Left lung (tissue), 14 donors: Measurements from ENCODE around the gene RAD52. TPM values are rescaled to one million over a fixed set of nuclear protein-coding genes. Genes with fewer than 3 reads are reported as not detected.
A peak's percentile ranks its signal among the peaks of the same experiment; 100 is the strongest.

ENCODE experiments used
- ATAC-seq: fragments of 200-7000 bp; cut with Tn5 transposase; one replicate; pipeline ENCODE4 v1.9.1; 2020; ENCODE audit warnings: moderate library complexity
- DNase-seq, 4 donors: peaks; one replicate each; pipeline ENCODE4 v3.0.0-alpha.2; 2013 to 2020
- H3K27ac ChIP-seq, 2 donors: fragments of 200-600 bp; sonication (generic) in 1 of 2; one replicate each; pipeline versions ENCODE4 v1.5.0 to v1.8.0; 2020 to 2021
- H3K27me3 ChIP-seq, 2 donors: fragments of 200-600 bp; sonication (generic) in 1 of 2; one replicate each; pipeline versions ENCODE4 v1.5.0 to v1.8.0; 2020 to 2021
- H3K36me3 ChIP-seq, 2 donors: fragments of 200-600 bp; sonication (generic) in 1 of 2; one replicate each; pipeline versions ENCODE4 v1.5.0 to v1.8.0; 2020 to 2021
- H3K4me1 ChIP-seq, 2 donors: fragments of 200-600 bp; one replicate each; pipeline ENCODE4 v1.8.0; 2021
- H3K4me3 ChIP-seq, 2 donors: fragments of 200-600 bp; sonication (generic) in 1 of 2; one replicate each; pipeline versions ENCODE4 v1.5.0 to v1.8.0; 2020 to 2021; ENCODE audit warnings: mild to moderate bottlenecking in 1 of 2
- H3K9me3 ChIP-seq, 2 donors: fragments of 200-600 bp; sonication (generic) in 1 of 2; one replicate each; pipeline versions ENCODE4 v1.5.0 to v1.8.0; 2020 to 2021
- CTCF ChIP-seq, 2 donors: fragments of 200-600 bp; sonication (generic) in 1 of 2; IDR thresholded peaks; one replicate each; pipeline versions ENCODE4 v1.5.0 to v1.8.0; 2021; ENCODE audit warnings: antibody characterized with exemption in 2 of 2
- intact Hi-C, 2 donors: fragments of 100-400 bp; cut with DNase I; formaldehyde crosslinking; loops; one replicate each; pipeline versions ENCODE4 v1.11.2 to v1.14.2; 2022
- long read RNA-seq, 12 donors: library from polyadenylated mRNA in 2 of 12; unstranded in 2 of 12; transcript quantifications; one replicate each; pipeline ENCODE4 v2.0.0 and lab custom pipeline, GENCODE V29; 2019 to 2026
- polyA plus RNA-seq, 6 donors: library from polyadenylated mRNA; unstranded; fragments of 120-200 nt; gene quantifications; one replicate each; pipeline ENCODE4 v1.2.1, GENCODE V29; 2013; ENCODE audit not compliant: insufficient read length in 6 of 6
- total RNA-seq, 2 donors: library from RNA; stranded (reverse); fragmentation: NEBNext Ultra II Directional; extraction: Animal tissue kit (Norgen Biotek cat#: 25700); gene quantifications; one replicate each; pipeline ENCODE4 v1.2.1, GENCODE V29; 2021
- donor health status: DM: no; HTN: yes; CAD: no.
- donor health status: DM: no; HTN: no; CAD: no.

RAD52 gene
- total RNA-seq (10 to 100 TPM; 11.1 to 16.3 TPM), polyA plus RNA-seq (10 to 100 TPM; 26.0 to 46.9 (median 40.4) TPM)
- long read RNA-seq, donor 1, transcript RAD52-213 (2 exons, 399 nt), result major isoform, 8 of 8 reads
- long read RNA-seq, donor 1, partial matches to known transcripts, result 0 of 8 reads
- long read RNA-seq, donor 1, other reads (novel, unspliced or antisense), result 0 of 8 reads
- long read RNA-seq, donor 2, transcript RAD52-213 (2 exons, 399 nt), result major isoform, 7 of 7 reads
- long read RNA-seq, donor 2, partial matches to known transcripts, result 0 of 7 reads
- long read RNA-seq, donor 2, other reads (novel, unspliced or antisense), result 0 of 7 reads
- long read RNA-seq, donor 3, partial matches to known transcripts, result 0 of 2 reads
- long read RNA-seq, donor 3, other reads (novel, unspliced or antisense), result 0 of 2 reads
- long read RNA-seq, donor 4, partial matches to known transcripts, result 0 of 3 reads
- long read RNA-seq, donor 4, other reads (novel, unspliced or antisense), result 3 of 3 reads
- long read RNA-seq, donor 5, partial matches to known transcripts, result 0 of 1 reads
- long read RNA-seq, donor 5, other reads (novel, unspliced or antisense), result 0 of 1 reads
- long read RNA-seq, donor 6, partial matches to known transcripts, result 0 of 2 reads
- long read RNA-seq, donor 6, other reads (novel, unspliced or antisense), result 0 of 2 reads
- long read RNA-seq, donor 7, partial matches to known transcripts, result 0 of 1 reads
- long read RNA-seq, donor 7, other reads (novel, unspliced or antisense), result 0 of 1 reads
- long read RNA-seq, donor 8, partial matches to known transcripts, result 6 of 8 reads
- long read RNA-seq, donor 8, other reads (novel, unspliced or antisense), result 0 of 8 reads
- long read RNA-seq, donor 9, result 0 reads
- long read RNA-seq, donor 10, partial matches to known transcripts, result 1 of 6 reads
- long read RNA-seq, donor 10, other reads (novel, unspliced or antisense), result 5 of 6 reads
- long read RNA-seq, donor 11, partial matches to known transcripts, result 0 of 1 reads
- long read RNA-seq, donor 11, other reads (novel, unspliced or antisense), result 0 of 1 reads
- long read RNA-seq, donor 12, partial matches to known transcripts, result 0 of 4 reads
- long read RNA-seq, donor 12, other reads (novel, unspliced or antisense), result 0 of 4 reads

GRCh38 chr12:949453-950191, at the start of gene RAD52:
Gene RAD52 (minus strand): TSS chr12:949694. CDS start chr12:933058, 16,636 bp downstream.
- peak; percentile 95 for ATAC-seq
- peak; percentile 94 to 98 for TF ChIP-seq CTCF (IDR thresholded peaks at IDR 0.05)
- no peaks in the 10 kb centered on the region for H3K36me3 ChIP-seq
- DNase-seq, result peak; percentile 97 to 99 (median 98)
- H3K27ac ChIP-seq, result peak within 1 kb of the TSS; percentile 91 to 93
- no peaks in the 10 kb centered on the region for H3K27me3 ChIP-seq
- peaks cover 0 to 10% of the 10 kb centered on the region in 2 donors for H3K4me1 ChIP-seq
- H3K9me3 ChIP-seq, result no peaks in the 10 kb centered on the region
- intact Hi-C loops, result loop anchor here in 1 of 2 donors (10.0 kb wide), 1 partner anchor 375 kb away; no protein-coding TSS in a partner anchor
- H3K4me3 ChIP-seq, result peak within 1 kb of the TSS; percentile 73 to 86

GRCh38 chr12:998020-998874, 48.8 kb upstream of the RAD52 start:
- Histone ChIP-seq H3K27ac (no peak overlapping the region), H3K36me3 (peaks cover 0 to 4% of the 10 kb centered on the region in 2 donors), H3K27me3 (no peaks in the 10 kb centered on the region), H3K4me3 (no peak overlapping the region), H3K9me3 (no peaks in the 10 kb centered on the region), H3K4me1 (peaks cover 0 to 37% of the 10 kb centered on the region in 2 donors)
- intact Hi-C loops, result no loop called here
- peak; percentile 70 for ATAC-seq
- no peak for TF ChIP-seq CTCF (IDR thresholded peaks at IDR 0.05)
- no peak for DNase-seq

GRCh38 chr12:997505-997904, 48.0 kb upstream of the RAD52 start:
- H3K27ac ChIP-seq, result no peak overlapping the region
- no peak for ATAC-seq

More at GRCh38 chr12:997505-997904, 48.0 kb upstream of the RAD52 start:
- no peak overlapping the region for H3K4me3 ChIP-seq
- peaks cover 0 to 39% of the 10 kb centered on the region in 2 donors for H3K4me1 ChIP-seq
- H3K36me3 ChIP-seq, result peaks cover 0 to 4% of the 10 kb centered on the region in 2 donors
- no peaks in the 10 kb centered on the region for H3K27me3 ChIP-seq
- intact Hi-C loops, result no loop called here
- TF ChIP-seq CTCF (IDR thresholded peaks at IDR 0.05), result no peak
- no peaks in the 10 kb centered on the region for H3K9me3 ChIP-seq
- DNase-seq, result no peak
